NCI-H2227 (cell line): Measurements from ENCODE around the gene AP2A1.
"Not testable (repeated sequence)": the region's sequence is repeated elsewhere in the genome, so short reads cannot be mapped to it uniquely, and the experiment has no call there.

Experiments
- DNase-seq: peaks from one replicate; lab custom pipeline; 2025; ENCODE audit not compliant: unreplicated experiment; lab: John Stamatoyannopoulos, UW

The AP2A1 gene

GRCh38 chr19:49766930-49767299 is at the start of gene AP2A1:
Gene AP2A1, plus strand, starts transcription at chr19:49767001. Its CDS starts 133 bp downstream, at chr19:49767134.
- no peak for DNase-seq

- no peak for DNase-seq
Observed at GRCh38 chr19:49718511-49718910, 48.3 kb upstream of the AP2A1 start.

GRCh38 chr19:49718991-49719390 is 47.8 kb upstream of the AP2A1 start:
- DNase-seq, result no peak

- not testable (repeated sequence) for DNase-seq
Observed at GRCh38 chr19:49719420-49719819, 47.4 kb upstream of the AP2A1 start.

GRCh38 chr19:49727217-49728030 is 39.4 kb upstream of the AP2A1 start:
- no peak for DNase-seq

GRCh38 chr19:49730166-49730565 is 36.6 kb upstream of the AP2A1 start:
- no peak for DNase-seq

GRCh38 chr19:49738268-49738667 is 28.5 kb upstream of the AP2A1 start:
- no peak for DNase-seq

GRCh38 chr19:49739098-49739497 is 27.7 kb upstream of the AP2A1 start:
- DNase-seq, result no peak

- DNase-seq, result no peak
Observed at GRCh38 chr19:49739933-49740332, 26.9 kb upstream of the AP2A1 start.

- DNase-seq, result no peak
Observed at GRCh38 chr19:49741210-49741844, 25.5 kb upstream of the AP2A1 start.

- no peak for DNase-seq
Observed at GRCh38 chr19:49744946-49745381, 21.8 kb upstream of the AP2A1 start.

GRCh38 chr19:49746206-49746958 is 20.4 kb upstream of the AP2A1 start:
- peak; percentile 10 for DNase-seq

GRCh38 chr19:49749055-49749716 is 17.6 kb upstream of the AP2A1 start:
- no peak for DNase-seq

- no peak for DNase-seq
Observed at GRCh38 chr19:49749771-49750170, 17.0 kb upstream of the AP2A1 start.

GRCh38 chr19:49752701-49753100 is 14.1 kb upstream of the AP2A1 start:
- no peak for DNase-seq

- no peak for DNase-seq
Observed at GRCh38 chr19:49755956-49756355, 10.8 kb upstream of the AP2A1 start.

- DNase-seq, result no peak
Observed at GRCh38 chr19:49758292-49758691, 8.5 kb upstream of the AP2A1 start.

GRCh38 chr19:49761249-49761624 is 5.6 kb upstream of the AP2A1 start:
- no peak for DNase-seq

- DNase-seq, result no peak
Observed at GRCh38 chr19:49761625-49762311, 5.0 kb upstream of the AP2A1 start.

GRCh38 chr19:49763230-49763629 is 3.6 kb upstream of the AP2A1 start, which contains the start of gene TSKS:
Gene TSKS, minus strand, starts transcription at chr19:49763306. Its CDS starts 59 bp downstream, at chr19:49763247.
- no peak for DNase-seq

GRCh38 chr19:49764341-49764740 is 2.5 kb upstream of the AP2A1 start:
- no peak for DNase-seq
